CD4-positive, alpha-beta memory T cell (primary cell): ENCODE measurements around the gene FAM227B. TPM values are rescaled to one million over a fixed set of nuclear protein-coding genes. Genes with fewer than 3 reads are reported as not detected.
"Not testable (repeated sequence)": the region's sequence is repeated elsewhere in the genome, so short reads cannot be mapped to it uniquely, and the experiment has no call there.

Experiments used
- CTCF ChIA-PET: fragments of 350-600 bp; sonication (Branson Sonifier 250); formaldehyde crosslinking; loops from one replicate; lab custom pipeline; 2021; ENCODE audit warnings: inconsistent platforms; ENCODE audit not compliant: partially characterized antibody; lab: Charles Lee
- POLR2A ChIA-PET: fragments of 350-600 bp; sonication (Branson Sonifier 250); formaldehyde crosslinking; loops from one replicate; lab custom pipeline; 2021; ENCODE audit not compliant: partially characterized antibody; lab: Charles Lee
- DNase-seq, 5 donors: peaks; one replicate each; pipeline versions ENCODE4 v3.0.0 to v3.0.0-alpha.2; 2020 to 2022; ENCODE audit warnings: mixed read lengths in 1 of 5
- H3K27ac ChIP-seq: one replicate; pipeline ENCODE4 v1.7.0; 2013; ENCODE audit warnings: low read depth, low read length
- H3K27me3 ChIP-seq: 2 replicates; pipeline ENCODE4 v1.7.0; 2013; ENCODE audit warnings: mild to moderate bottlenecking, low read length, moderate library complexity; ENCODE audit not compliant: insufficient read depth
- H3K36me3 ChIP-seq: 2 replicates; pipeline ENCODE4 v1.7.0; 2013; ENCODE audit warnings: mild to moderate bottlenecking, low read length, moderate library complexity; ENCODE audit not compliant: insufficient read depth
- H3K4me1 ChIP-seq: 2 replicates; pipeline ENCODE4 v1.7.0; 2013; ENCODE audit warnings: mild to moderate bottlenecking, low read length, moderate library complexity; ENCODE audit not compliant: insufficient read depth
- H3K4me3 ChIP-seq, 2 donors: one replicate each; pipeline ENCODE4 v1.7.0; 2013; ENCODE audit warnings: low read length in 2 of 2, mild to moderate bottlenecking in 1 of 2
- H3K9me3 ChIP-seq, 2 donors: one replicate each; pipeline ENCODE4 v1.7.0; 2013; ENCODE audit warnings: low read length in 2 of 2, control low read depth in 1 of 2; ENCODE audit not compliant: control insufficient read depth in 1 of 2
- H3K27ac Mint-ChIP-seq, 7 donors: one replicate each; pipeline ENCODE4 v1.8.0; 2020 to 2021; ENCODE audit warnings: mixed read lengths in 7 of 7, mild to moderate bottlenecking in 6 of 7, inconsistent platforms in 3 of 7, moderate library complexity in 3 of 7
- H3K27me3 Mint-ChIP-seq, 2 donors: one replicate each; pipeline ENCODE4 v1.8.0; 2020 to 2021; ENCODE audit warnings: mixed read lengths in 2 of 2
- H3K36me3 Mint-ChIP-seq, 2 donors: one replicate each; pipeline ENCODE4 v1.8.0; 2020 to 2021; ENCODE audit warnings: mixed read lengths in 2 of 2, inconsistent platforms in 1 of 2, mild to moderate bottlenecking in 1 of 2
- H3K4me1 Mint-ChIP-seq, 4 donors: one replicate each; pipeline ENCODE4 v1.8.0; 2020 to 2021; ENCODE audit warnings: mixed read lengths in 4 of 4, mild to moderate bottlenecking in 1 of 4
- H3K4me3 Mint-ChIP-seq, 8 donors: one replicate each; pipeline ENCODE4 v1.8.0; 2020 to 2021; ENCODE audit warnings: mixed read lengths in 8 of 8, mild to moderate bottlenecking in 7 of 8, moderate library complexity in 6 of 8, inconsistent platforms in 3 of 8
- H3K9me3 Mint-ChIP-seq, 8 donors: one replicate each; pipeline ENCODE4 v1.8.0; 2020 to 2021; ENCODE audit warnings: mixed read lengths in 8 of 8, mild to moderate bottlenecking in 5 of 8, inconsistent platforms in 3 of 8, moderate library complexity in 1 of 8
- intact Hi-C: fragments of 100-400 bp; cut with micrococcal nuclease; formaldehyde crosslinking; loops from one replicate; pipeline ENCODE4 v1.15.1; 2023
- polyA plus RNA-seq, 2 donors: library from polyadenylated mRNA; unstranded; fragments of 300-500 nt; fragmentation: Illumina TruSeq; gene quantifications; one replicate each; pipeline ENCODE4 v1.2.3, GENCODE V29; 2021
- total RNA-seq, 2 experiments: library from RNA; stranded (reverse); gene quantifications; one replicate each; pipeline ENCODE4 v1.2.3, GENCODE V29; 2021

The FAM227B gene
- total and polyA plus RNA-seq, 4 experiments from 2014 or later = 11.5 to 18.4 (median 13.2) TPM

- no peak overlapping the region for H3K4me3 Mint-ChIP-seq
- peak in 1 of 5 donors; percentile 13 for DNase-seq
- H3K9me3 Mint-ChIP-seq = peaks cover 0 to 28% (median 8%) of the 10 kb centered on the region in 8 donors
- no peaks in the 10 kb centered on the region for H3K36me3 Mint-ChIP-seq
- no peak overlapping the region for H3K27ac Mint-ChIP-seq
- Histone ChIP-seq H3K4me1 (no peaks in the 10 kb centered on the region), H3K27ac (no peak overlapping the region), H3K36me3 (no peaks in the 10 kb centered on the region), H3K27me3 (no peaks in the 10 kb centered on the region), H3K4me3 (no peak overlapping the region), H3K9me3 (no peaks in the 10 kb centered on the region)
- ChIA-PET POLR2A (no interaction called here), CTCF (no interaction called here)
- no peaks in the 10 kb centered on the region for H3K4me1 Mint-ChIP-seq
- H3K27me3 Mint-ChIP-seq = peaks cover 3 to 4% of the 10 kb centered on the region in 2 donors
- intact Hi-C loops = no loop called here
These were observed 214.1 kb downstream of the FAM227B start for GRCh38 chr15:49406352-49407118.

GRCh38 chr15:49402515-49403296, 217.9 kb downstream of the FAM227B start:
- POLR2A ChIA-PET = interaction anchor here (0.8 kb wide), 1 partner anchor 215 kb away, joined by 3 read pairs; no protein-coding TSS in a partner anchor
- H3K4me1 ChIP-seq, CTCF ChIA-PET, H3K36me3 Mint-ChIP-seq, H3K27me3 Mint-ChIP-seq, H3K27me3 ChIP-seq, H3K36me3 ChIP-seq, H3K4me1 Mint-ChIP-seq, H3K4me3 Mint-ChIP-seq, H3K9me3 ChIP-seq, intact Hi-C loops, H3K27ac Mint-ChIP-seq, DNase-seq, H3K27ac ChIP-seq, H3K4me3 ChIP-seq: not testable (repeated sequence)
- H3K9me3 Mint-ChIP-seq = peaks cover 0 to 28% (median 9%) of the 10 kb centered on the region in 8 donors

- DNase-seq = no peak
- Mint-ChIP-seq H3K9me3 (peaks cover 0 to 26% (median 4%) of the 10 kb centered on the region in 8 donors), H3K4me1 (no peaks in the 10 kb centered on the region), H3K4me3 (no peak overlapping the region), H3K27ac (no peak overlapping the region), H3K36me3 (no peaks in the 10 kb centered on the region), H3K27me3 (peaks cover 4 to 8% of the 10 kb centered on the region in 2 donors)
- no peaks in the 10 kb centered on the region for H3K4me1 ChIP-seq
- intact Hi-C loops = no loop called here
- H3K36me3 ChIP-seq = no peaks in the 10 kb centered on the region
- H3K9me3 ChIP-seq = no peaks in the 10 kb centered on the region
- no peak overlapping the region for H3K27ac ChIP-seq
- no peaks in the 10 kb centered on the region for H3K27me3 ChIP-seq
- ChIA-PET POLR2A (no interaction called here), CTCF (no interaction called here)
- no peak overlapping the region for H3K4me3 ChIP-seq
These were observed 233.1 kb downstream of the FAM227B start for GRCh38 chr15:49387471-49387870.

- peaks cover 0 to 24% (median under 1%) of the 10 kb centered on the region in 8 donors for H3K9me3 Mint-ChIP-seq
- no peak overlapping the region for H3K27ac Mint-ChIP-seq
These were observed 237.4 kb downstream of the FAM227B start for GRCh38 chr15:49383266-49383665.

GRCh38 chr15:49382394-49382793, 238.2 kb downstream of the FAM227B start:
- no peaks in the 10 kb centered on the region for H3K4me1 Mint-ChIP-seq
- no peaks in the 10 kb centered on the region for H3K36me3 Mint-ChIP-seq
- peaks cover 0 to 15% (median 0%) of the 10 kb centered on the region in 8 donors for H3K9me3 Mint-ChIP-seq
- intact Hi-C loops = no loop called here
- peaks cover 2 to 11% of the 10 kb centered on the region in 2 donors for H3K27me3 Mint-ChIP-seq
- CTCF ChIA-PET = no interaction called here
- no peaks in the 10 kb centered on the region for H3K27me3 ChIP-seq
- no peak for DNase-seq
- H3K36me3 ChIP-seq = no peaks in the 10 kb centered on the region
- POLR2A ChIA-PET = no interaction called here
- no peaks in the 10 kb centered on the region for H3K9me3 ChIP-seq
- no peak overlapping the region for H3K27ac ChIP-seq
- no peak overlapping the region for H3K4me3 ChIP-seq
- H3K27ac Mint-ChIP-seq = no peak overlapping the region
- H3K4me1 ChIP-seq = no peaks in the 10 kb centered on the region
- no peak overlapping the region for H3K4me3 Mint-ChIP-seq

More at GRCh38 chr15:49383266-49383665, 237.4 kb downstream of the FAM227B start:
- DNase-seq = no peak
- Histone ChIP-seq H3K27me3 (no peaks in the 10 kb centered on the region), H3K4me1 (no peaks in the 10 kb centered on the region), H3K27ac (no peak overlapping the region), H3K36me3 (no peaks in the 10 kb centered on the region), H3K9me3 (no peaks in the 10 kb centered on the region), H3K4me3 (no peak overlapping the region)
- intact Hi-C loops = no loop called here
- ChIA-PET POLR2A (no interaction called here), CTCF (no interaction called here)
- Mint-ChIP-seq H3K4me3 (no peak overlapping the region), H3K4me1 (no peaks in the 10 kb centered on the region), H3K27me3 (peaks cover 2 to 9% of the 10 kb centered on the region in 2 donors), H3K36me3 (no peaks in the 10 kb centered on the region)

- no peak overlapping the region for H3K4me3 ChIP-seq
- no peaks in the 10 kb centered on the region for H3K4me1 ChIP-seq
- ChIA-PET CTCF (no interaction called here), POLR2A (no interaction called here)
- Mint-ChIP-seq H3K27me3 (peaks cover 2 to 6% of the 10 kb centered on the region in 2 donors), H3K4me1 (no peaks in the 10 kb centered on the region), H3K27ac (no peak overlapping the region), H3K36me3 (no peaks in the 10 kb centered on the region), H3K4me3 (no peak overlapping the region), H3K9me3 (peaks cover 0 to 6% (median 1%) of the 10 kb centered on the region in 8 donors)
- intact Hi-C loops = no loop called here
- H3K27me3 ChIP-seq = no peaks in the 10 kb centered on the region
- H3K36me3 ChIP-seq = no peaks in the 10 kb centered on the region
- no peak overlapping the region for H3K27ac ChIP-seq
- H3K9me3 ChIP-seq = no peaks in the 10 kb centered on the region
- no peak for DNase-seq
These were observed 239.7 kb downstream of the FAM227B start for GRCh38 chr15:49380912-49381311.

GRCh38 chr15:49379996-49380395, 240.6 kb downstream of the FAM227B start:
- Histone ChIP-seq H3K4me3 (no peak overlapping the region), H3K9me3 (no peaks in the 10 kb centered on the region), H3K4me1 (no peaks in the 10 kb centered on the region), H3K27me3 (no peaks in the 10 kb centered on the region), H3K36me3 (no peaks in the 10 kb centered on the region), H3K27ac (no peak overlapping the region)
- H3K4me3 Mint-ChIP-seq = no peak overlapping the region
- H3K4me1 Mint-ChIP-seq = no peaks in the 10 kb centered on the region
- intact Hi-C loops = no loop called here
- ChIA-PET CTCF (no interaction called here), POLR2A (no interaction called here)
- no peaks in the 10 kb centered on the region for H3K36me3 Mint-ChIP-seq
- no peak overlapping the region for H3K27ac Mint-ChIP-seq
- peaks cover 2 to 4% of the 10 kb centered on the region in 2 donors for H3K27me3 Mint-ChIP-seq
- no peak for DNase-seq
- H3K9me3 Mint-ChIP-seq = peaks cover 0 to 3% (median 0%) of the 10 kb centered on the region in 8 donors
